Stimulated activated CD4-positive, alpha-beta T cell treated with anti-CD3 and anti-CD28 coated beads, Interleukin-2, amount 100 ng/mL, for 48 hours (primary cell): Measurements from ENCODE around the gene HLA-DMA.

Experiments
- DNase-seq, 2 donors: peaks; one replicate each; pipeline ENCODE4 v3.0.0-alpha.2; 2020

Gene HLA-DMA

DNA sequence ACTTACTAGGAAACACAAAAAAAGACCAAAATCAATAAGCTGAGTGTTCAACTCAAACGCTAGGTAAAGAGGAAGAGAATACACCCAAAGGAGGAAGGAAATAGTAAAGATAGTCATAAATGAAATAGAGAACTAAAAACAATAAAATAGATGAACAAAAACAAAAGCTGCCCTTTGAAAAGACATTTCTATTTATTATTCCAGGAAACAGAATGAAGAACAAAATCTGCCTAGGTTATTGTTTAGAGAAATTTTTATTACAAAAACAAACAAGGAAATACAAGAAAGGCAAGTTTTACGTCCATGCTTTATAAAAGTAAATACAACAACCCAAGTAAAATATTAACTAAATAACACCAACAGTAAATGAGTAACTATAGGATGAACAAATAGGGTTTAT lies 32.2 kb downstream of the HLA-DMA start:
- no peak for DNase-seq

GRCh38 chr6:32912951-32913350 lies 39.9 kb downstream of the HLA-DMA start:
- no peak for DNase-seq

- DNase-seq: no peak
Observed at GRCh38 chr6:32908897-32909296, 44.0 kb downstream of the HLA-DMA start.

GRCh38 chr6:32906539-32906938 lies 46.4 kb downstream of the HLA-DMA start:
- DNase-seq: no peak

DNA sequence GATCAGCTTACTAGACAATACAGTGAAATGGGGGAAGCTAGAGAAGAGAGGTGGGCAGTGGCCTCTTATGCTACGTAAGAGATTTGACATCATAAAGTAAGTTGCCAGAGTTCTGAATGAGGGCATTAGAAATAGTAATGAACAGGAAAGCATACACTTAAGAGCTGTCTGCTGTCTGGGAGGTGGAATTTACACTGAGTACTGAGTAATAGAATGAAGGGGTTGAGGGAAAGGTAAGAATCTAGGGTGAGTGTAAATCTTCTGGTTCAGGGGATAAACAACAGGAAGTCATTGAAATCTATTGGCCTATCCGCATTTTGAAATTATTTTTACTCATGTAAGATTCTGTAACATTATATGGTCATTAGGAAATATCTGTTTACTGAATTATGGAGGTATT lies 47.8 kb downstream of the HLA-DMA start:
- DNase-seq: no peak

DNA sequence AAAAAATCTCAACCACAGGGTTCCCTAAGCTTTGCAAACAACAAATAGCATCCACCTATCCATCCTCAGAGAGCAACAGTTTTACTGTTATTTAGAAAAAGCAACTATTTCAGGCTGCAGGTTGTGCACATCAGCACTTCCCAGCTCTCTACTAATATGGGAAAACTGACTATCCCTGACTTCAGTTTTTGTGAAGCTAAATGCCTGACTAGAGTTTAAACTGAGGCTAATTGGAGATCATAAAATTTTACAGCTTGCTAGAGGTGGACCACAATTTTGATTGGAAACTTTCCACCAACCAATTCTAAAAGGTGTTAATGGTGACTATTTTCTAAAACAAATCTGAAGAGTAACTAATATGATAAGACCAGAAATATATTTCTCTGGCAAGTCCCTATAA lies 48.9 kb downstream of the HLA-DMA start:
- DNase-seq: no peak
